SK-MEL-5 (cell line): Measurements from ENCODE around the gene HEATR3. TPM values are rescaled to one million over a fixed set of nuclear protein-coding genes. Genes with fewer than 3 reads are reported as not detected.

Experiments used
- DNase-seq: peaks from one replicate; pipeline ENCODE4 v3.0.0-alpha.2; 2016; ENCODE audit warnings: low read depth, low spot score
- in situ Hi-C: cut with HindIII; loops from 2 replicates; pipeline ENCODE4 v1.10.0; 2016; ENCODE audit warnings: low sequenced_read_pairs, high pct_unique_total_duplicates, low pct_unique_long_range_greater_than_20kb
- total RNA-seq: library from RNA; depleted of rRNA; stranded (reverse); fragments of >200 nt; shearing (Covaris generic); gene quantifications from 2 replicates; pipeline ENCODE4 v1.2.3, GENCODE V29; 2014

HEATR3 gene
- total RNA-seq, 1 experiment from 2014 or later, result 31.3 TPM

DNA sequence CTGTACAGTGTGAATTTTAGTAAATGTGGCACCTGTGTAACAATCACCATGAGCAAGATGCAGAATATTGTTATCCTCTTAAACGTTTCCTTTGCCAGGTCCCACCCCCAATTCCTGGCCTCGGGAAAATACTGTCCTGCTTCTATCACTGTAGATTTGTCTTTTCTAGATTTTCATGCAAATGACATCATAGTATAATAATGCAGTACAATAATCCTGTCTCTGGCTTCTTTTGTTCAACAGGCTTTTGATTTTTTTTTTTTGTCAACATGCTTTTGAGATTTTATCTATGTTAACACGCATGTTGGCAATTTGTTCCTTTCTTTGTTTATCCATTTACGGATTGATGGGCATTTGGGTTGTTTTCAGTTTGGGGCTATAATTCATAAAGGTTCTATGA lies 20.4 kb upstream of the HEATR3 start:
- no peak for DNase-seq
- in situ Hi-C loops, result no loop called here

- DNase-seq, result no peak
- in situ Hi-C loops, result no loop called here
These were observed 18.9 kb upstream of the HEATR3 start for GRCh38 chr16:50046853-50047252.

- in situ Hi-C loops, result no loop called here
- no peak for DNase-seq
These were observed 17.9 kb upstream of the HEATR3 start for GRCh38 chr16:50047864-50048263.

DNA sequence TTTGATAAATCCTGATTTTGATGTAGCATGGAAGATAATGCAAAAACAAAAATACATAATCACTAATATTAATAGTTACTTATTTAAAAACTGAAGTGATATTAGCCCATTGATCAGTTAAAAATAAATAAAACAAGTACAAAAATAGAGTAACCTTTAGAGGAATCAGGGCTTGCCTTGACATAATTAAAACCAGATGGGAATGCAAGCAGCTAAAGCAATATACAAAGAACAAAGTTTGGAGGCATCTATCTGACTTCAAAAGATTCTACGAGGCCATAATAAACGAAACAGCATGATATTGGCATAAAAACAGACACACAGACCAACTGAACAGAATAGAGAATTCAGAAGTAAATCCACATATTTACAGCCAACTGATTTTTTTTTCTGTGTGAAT lies 15.0 kb upstream of the HEATR3 start:
- DNase-seq, result no peak
- in situ Hi-C loops, result no loop called here

DNA sequence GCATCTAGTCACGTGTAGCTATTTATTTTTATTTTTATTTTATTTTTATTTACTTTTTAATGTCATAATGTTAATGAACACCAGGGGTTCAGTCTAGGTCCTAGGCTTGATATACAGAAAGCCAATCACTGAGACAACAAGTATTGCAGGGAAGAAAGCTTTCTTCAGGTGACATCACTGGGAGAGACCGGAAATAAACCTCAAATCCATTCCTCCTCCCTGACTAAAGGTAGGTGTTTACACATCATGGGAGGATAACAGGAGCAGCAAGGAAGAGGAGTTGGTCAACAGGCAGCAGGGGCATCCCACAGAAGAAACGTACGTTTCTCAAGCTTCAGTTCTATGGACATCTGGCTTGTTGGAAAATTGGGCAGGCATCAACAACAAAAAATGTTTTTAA lies 9.5 kb upstream of the HEATR3 start:
- in situ Hi-C loops, result no loop called here
- DNase-seq, result no peak

DNA sequence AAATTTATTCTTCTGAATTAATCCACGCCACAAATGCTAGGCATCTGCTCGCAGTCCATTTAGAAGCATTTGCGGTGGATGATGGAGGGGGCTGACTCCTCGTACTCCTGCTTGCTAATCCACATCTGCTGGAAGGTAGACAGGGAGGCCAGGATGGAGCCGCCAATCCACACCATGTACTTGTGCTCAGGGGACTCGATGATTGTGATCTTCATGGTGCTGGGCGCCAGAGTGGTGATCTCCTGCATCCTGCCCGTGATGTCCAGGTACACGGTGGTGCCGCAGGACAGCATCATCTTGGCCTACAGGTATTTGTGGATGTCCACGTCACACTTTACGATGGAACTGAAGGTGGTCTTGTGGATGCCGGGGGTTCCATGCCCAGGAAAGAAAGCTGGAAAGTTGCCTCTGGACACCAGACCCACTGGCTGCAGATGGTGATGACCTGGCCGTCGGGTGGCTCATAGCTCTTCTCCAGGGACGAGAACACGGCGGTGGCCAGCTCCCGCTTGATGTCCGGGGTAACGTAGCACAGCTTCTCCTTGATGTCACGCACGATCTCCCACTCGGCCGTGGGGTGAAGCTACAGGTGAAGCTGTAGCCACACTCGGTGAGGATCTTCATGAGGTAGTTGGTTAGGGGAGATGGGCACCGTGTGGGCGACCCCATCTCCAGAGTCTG lies 7.5 kb upstream of the HEATR3 start:
- in situ Hi-C loops, result no loop called here
- DNase-seq, result no peak

GRCh38 chr16:50059111-50059510 lies 6.7 kb upstream of the HEATR3 start:
- DNase-seq, result no peak

GRCh38 chr16:50059669-50060068 lies 6.1 kb upstream of the HEATR3 start:
- in situ Hi-C loops, result no loop called here
- DNase-seq, result no peak

More at GRCh38 chr16:50059111-50059510, 6.7 kb upstream of the HEATR3 start:
- in situ Hi-C loops, result no loop called here

- in situ Hi-C loops, result no loop called here
- DNase-seq, result no peak
These were observed 4.4 kb upstream of the HEATR3 start for GRCh38 chr16:50061326-50061725.

DNA sequence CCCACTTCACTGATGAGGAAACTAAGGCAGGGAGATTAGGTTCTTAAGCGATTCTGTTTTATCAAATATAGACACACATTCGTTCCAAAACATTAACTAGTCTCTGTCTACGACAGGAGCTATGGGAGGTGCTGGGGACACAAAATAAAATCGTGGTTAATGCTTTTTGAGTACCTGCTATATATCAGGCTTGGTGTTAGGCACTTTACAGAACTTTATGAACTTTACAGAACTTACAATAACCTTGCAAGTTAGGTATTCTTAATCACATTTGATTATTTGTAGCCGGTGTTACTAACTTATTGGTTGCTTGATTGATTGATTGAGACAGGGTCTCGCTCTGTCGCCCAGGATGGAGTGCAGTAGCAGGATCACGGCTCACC lies 538 bp upstream of the HEATR3 start:
- in situ Hi-C loops, result no loop called here
- no peak for DNase-seq

DNA sequence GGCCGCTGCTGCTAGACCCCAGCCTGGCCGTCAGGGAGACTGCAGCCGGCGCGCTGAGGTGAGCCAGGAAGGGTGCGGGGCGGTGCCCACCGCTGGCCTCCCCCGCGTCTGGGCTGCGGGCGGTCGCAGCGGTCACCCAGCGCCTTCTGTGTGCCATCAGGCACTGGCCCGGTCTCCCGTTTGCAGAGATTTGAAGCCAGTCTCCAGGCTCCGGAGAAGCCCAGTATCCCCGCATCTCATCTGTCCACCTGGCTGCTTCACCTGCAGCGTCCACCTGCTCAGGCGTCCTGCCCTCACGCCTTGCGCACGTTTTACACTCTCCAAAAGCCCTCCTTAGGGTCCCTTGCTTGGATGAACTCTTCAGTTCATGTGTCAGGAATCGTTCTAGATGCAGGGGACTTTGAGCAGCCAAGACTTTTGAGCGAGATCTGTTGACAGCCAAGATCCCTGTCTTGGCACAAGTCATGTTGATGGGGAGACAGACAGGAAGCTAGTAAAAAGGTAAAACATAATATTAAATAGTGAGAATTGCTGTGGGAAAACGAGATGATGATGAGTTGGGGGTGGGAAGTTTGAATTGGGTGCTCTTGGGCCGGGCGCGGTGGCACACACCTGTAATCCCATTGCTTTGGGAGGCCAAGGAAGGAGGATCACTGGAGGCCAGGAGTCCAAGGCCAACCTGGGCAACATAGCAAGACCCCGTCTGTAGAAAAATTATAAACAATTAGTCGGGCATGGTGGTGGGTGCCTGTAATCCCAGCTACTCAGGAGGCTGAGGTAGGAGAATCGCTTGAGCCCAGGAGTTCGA lies 916 bp downstream of the HEATR3 start:
- no peak for DNase-seq
- in situ Hi-C loops, result no loop called here

DNA sequence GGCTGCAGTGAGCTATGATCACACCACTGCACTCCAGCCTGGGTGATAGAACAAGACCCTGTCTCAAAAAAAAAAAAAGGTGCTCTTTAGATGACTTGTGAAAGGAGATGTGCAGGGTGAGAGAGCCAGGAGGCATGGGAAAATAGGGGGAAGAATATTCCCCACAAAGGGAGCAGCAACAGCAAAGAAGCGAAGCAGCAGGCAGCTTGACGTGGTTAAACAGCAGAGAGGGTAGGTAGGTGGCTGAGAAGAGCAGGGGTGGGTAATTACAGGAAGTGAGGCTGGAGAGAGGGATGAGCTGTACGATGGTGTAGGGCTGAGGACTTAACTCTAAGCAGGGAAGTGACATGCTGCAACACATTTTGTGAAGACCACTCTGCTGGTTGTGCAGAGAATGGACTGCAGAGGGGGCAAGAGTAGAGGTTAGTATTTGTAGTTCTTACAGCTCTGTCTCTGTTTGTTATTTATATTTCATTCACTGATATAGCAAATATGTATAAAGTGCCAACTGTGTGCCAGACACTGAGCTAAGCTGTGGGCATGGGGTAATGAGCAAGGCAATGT lies 1.6 kb downstream of the HEATR3 start:
- in situ Hi-C loops, result no loop called here

DNA sequence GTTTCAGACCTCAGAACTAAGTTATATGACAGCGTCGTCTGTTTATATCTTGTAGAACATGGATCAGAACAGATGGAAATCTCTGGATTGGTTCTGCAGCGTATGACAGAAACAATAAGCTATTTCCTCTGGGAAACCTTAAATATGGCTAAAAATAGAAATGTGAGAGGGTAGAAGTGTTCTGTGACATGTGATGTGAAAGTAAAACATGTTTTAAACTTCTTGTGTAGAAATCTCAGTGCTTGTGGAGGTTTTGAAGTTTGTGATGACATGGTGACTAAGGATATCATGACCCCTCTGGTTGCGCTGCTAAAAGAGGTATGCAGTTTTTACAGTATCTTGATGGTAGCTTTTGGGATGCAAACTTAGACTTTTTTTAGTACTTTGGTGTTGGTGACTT lies 2.8 kb downstream of the HEATR3 start:
- in situ Hi-C loops, result no loop called here
- no peak for DNase-seq

More for the DNA sequence above, 1.6 kb downstream of the HEATR3 start:
- DNase-seq, result peak; percentile 41

- in situ Hi-C loops, result no loop called here
- no peak for DNase-seq
These were observed 3.3 kb downstream of the HEATR3 start for GRCh38 chr16:50069060-50069459.

- no peak for DNase-seq
- in situ Hi-C loops, result no loop called here
These were observed 5.4 kb downstream of the HEATR3 start for GRCh38 chr16:50071075-50071671.

- in situ Hi-C loops, result no loop called here
- no peak for DNase-seq
These were observed 7.0 kb downstream of the HEATR3 start for GRCh38 chr16:50072730-50073129.

DNA sequence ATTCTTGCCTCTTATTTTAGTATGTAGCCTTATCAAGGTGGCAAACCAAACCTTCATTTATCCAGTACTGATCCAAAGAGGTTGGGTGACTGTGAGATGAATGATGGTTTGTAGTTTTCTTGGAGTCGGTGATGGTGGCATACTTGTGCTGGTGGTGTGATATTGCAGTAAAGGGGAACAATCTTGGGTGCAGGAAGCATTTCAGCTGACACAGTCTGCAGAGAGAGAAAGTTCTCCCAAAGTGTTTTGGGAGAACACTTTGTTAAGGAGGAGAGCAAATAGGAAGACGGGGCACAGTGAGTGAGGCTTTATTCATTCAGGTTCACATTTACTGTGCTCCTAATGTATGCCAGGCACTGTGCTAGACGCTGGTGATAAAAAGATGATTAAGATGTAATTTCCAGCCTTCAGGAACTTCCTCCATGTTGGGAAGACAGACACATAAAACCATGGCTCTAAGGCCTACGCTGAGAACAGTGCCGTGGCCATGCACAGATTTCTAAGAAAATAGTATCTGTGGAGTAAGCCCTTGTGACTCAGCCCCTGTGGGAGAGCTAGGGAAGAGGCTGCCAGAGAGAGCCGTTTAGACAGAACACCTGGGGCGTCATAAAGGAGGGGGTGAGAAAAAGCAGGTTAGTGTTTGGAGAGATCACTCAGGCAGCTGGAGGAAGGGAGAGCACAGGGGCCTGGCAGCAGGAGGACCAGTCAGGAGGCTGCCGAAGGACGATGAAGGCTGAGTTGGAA lies 13.8 kb downstream of the HEATR3 start:
- no peak for DNase-seq
- in situ Hi-C loops, result no loop called here
